Subcutaneous abdominal adipose tissue (tissue), 5 donors: ENCODE results near the gene NOL6.
A peak's percentile ranks its signal among the peaks of the same experiment; 100 is the strongest.
"Not testable (repeated sequence)": the region's sequence is repeated elsewhere in the genome, so short reads cannot be mapped to it uniquely, and the experiment has no call there.

Experiments used
- H3K27ac ChIP-seq: one replicate; pipeline ENCODE4 v1.7.0; 2013; ENCODE audit warnings: low read depth, mild to moderate bottlenecking, inconsistent platforms, low read length, moderate library complexity
- H3K27me3 ChIP-seq, 5 donors: one replicate each; pipeline ENCODE4 v1.7.0; 2013; ENCODE audit warnings: low read length in 5 of 5, inconsistent platforms in 1 of 5; ENCODE audit not compliant: control insufficient read depth in 5 of 5, insufficient read depth in 4 of 5
- H3K36me3 ChIP-seq, 5 donors: one replicate each; pipeline ENCODE4 v1.7.0; 2013; ENCODE audit warnings: low read length in 5 of 5; ENCODE audit not compliant: control insufficient read depth in 5 of 5, insufficient read depth in 5 of 5
- H3K4me1 ChIP-seq, 5 donors: one replicate each; pipeline ENCODE4 v1.7.0; 2013; ENCODE audit warnings: low read length in 5 of 5, mild to moderate bottlenecking in 3 of 5, moderate library complexity in 1 of 5; ENCODE audit not compliant: control insufficient read depth in 5 of 5, insufficient read depth in 5 of 5
- H3K4me3 ChIP-seq, 5 donors: one replicate each; pipeline ENCODE4 v1.7.0; 2013; ENCODE audit warnings: low read length in 5 of 5, low read depth in 1 of 5
- H3K9ac ChIP-seq, 5 donors: one replicate each; pipeline ENCODE4 v1.7.0; 2013; ENCODE audit warnings: low read length in 5 of 5, mild to moderate bottlenecking in 4 of 5, moderate library complexity in 3 of 5
- H3K9me3 ChIP-seq, 5 donors: one replicate each; pipeline ENCODE4 v1.7.0; 2013; ENCODE audit warnings: low read length in 5 of 5; ENCODE audit not compliant: control insufficient read depth in 5 of 5
- donor health status: healthy.
- donor health status: healthy.
- donor health status: healthy.
- donor health status: healthy.
- donor health status: healthy.

The NOL6 gene

GRCh38 chr9:33473643-33474352, at the start of gene NOL6:
NOL6 (minus strand) TSS chr9:33473924; CDS start chr9:33473842, 82 bp downstream.
- Histone ChIP-seq H3K4me1 (peaks cover 4 to 26% (median 23%) of the 10 kb centered on the region in 5 donors), H3K9me3 (no peaks in the 10 kb centered on the region), H3K4me3 (peak within 1 kb of the TSS; percentile 86 to 98 (median 96)), H3K27ac (peak within 1 kb of the TSS; percentile 67), H3K27me3 (no peaks in the 10 kb centered on the region), H3K36me3 (peaks cover 5 to 32% (median 26%) of the 10 kb centered on the region in 5 donors), H3K9ac (peak within 1 kb of the TSS; percentile 71 to 94 (median 92))

DNA sequence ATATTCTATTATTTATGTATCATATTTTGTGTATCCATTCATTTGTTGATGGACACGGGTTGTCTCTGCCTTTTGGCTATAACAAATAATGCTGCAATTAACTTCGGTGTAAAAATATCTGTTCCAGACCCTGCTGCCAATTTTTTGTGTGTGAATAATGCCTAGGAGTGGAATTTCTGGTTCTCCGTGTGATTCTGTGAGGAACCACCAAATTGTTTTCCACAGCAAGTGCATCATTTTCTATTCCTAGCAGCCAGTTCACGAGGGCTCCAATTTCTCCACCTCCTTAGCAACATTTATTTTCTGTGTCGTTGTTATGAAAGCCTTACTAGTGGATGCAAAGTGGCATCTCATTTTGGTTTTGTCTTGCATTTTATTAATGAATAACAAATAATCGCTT, 48.1 kb upstream of the NOL6 start:
- H3K9me3 ChIP-seq, H3K4me3 ChIP-seq, H3K9ac ChIP-seq, H3K27ac ChIP-seq, H3K36me3 ChIP-seq: not testable (repeated sequence)
- H3K4me1 ChIP-seq: peaks cover 0 to 16% (median 15%) of the 10 kb centered on the region in 5 donors
- H3K27me3 ChIP-seq: peaks cover 5 to 19% (median 15%) of the 10 kb centered on the region in 5 donors

DNA sequence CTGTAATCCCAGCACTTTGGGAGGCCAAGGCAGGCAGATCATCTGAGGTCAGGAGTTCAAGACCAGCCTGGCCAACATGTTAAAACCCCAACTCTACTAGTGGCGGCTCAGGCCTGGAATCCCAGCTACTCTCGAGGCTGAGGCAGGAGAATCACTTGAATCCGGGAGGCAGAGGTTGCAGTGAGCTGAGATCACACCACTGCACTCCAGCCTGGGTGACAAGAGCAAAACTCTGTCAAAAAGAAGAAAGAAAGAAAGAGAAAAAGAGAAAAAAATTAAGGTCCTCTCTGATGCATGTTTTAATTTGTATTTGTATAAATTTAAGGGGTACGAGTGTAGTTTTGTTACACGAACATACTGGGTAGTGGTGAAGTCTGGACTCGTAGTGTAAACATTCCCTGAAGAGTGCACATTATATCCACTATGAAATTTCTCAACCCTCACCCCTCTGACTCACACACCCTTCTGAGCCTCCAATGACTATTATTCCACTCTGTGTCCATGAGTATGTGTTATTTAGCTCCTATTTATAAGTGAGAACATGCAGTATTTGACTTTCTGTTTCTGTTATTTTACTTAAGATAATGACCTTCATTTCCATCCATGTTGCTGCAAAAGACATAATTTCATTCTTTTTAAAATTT, 44.3 kb upstream of the NOL6 start:
- H3K27me3 ChIP-seq, H3K9me3 ChIP-seq, H3K9ac ChIP-seq, H3K36me3 ChIP-seq, H3K27ac ChIP-seq, H3K4me1 ChIP-seq, H3K4me3 ChIP-seq: not testable (repeated sequence)

DNA sequence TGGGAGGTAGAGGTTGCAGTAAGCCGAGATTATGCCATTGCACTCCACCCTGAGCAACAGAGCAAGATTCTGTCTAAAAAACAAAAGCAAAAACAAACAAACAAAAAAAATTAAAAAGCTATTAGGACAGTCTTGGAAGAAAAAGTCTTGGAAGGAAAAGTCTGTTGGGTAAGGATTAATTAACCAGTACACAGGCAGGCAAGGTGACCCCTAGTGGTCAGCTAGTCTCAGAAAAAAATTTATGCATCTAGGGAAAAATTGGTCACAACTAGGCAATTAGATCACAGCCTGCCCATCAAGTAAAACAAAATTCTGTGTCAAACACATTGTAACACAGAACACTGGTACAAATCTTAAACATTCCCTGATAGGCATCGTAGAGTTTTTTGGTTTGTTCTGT, 43.6 kb upstream of the NOL6 start:
- no peak overlapping the region for H3K9ac ChIP-seq
- no peak overlapping the region for H3K27ac ChIP-seq
- no peaks in the 10 kb centered on the region for H3K36me3 ChIP-seq
- no peaks in the 10 kb centered on the region for H3K27me3 ChIP-seq
- no peak overlapping the region for H3K4me3 ChIP-seq
- no peaks in the 10 kb centered on the region for H3K4me1 ChIP-seq
- H3K9me3 ChIP-seq: peaks cover 0 to 5% (median 3%) of the 10 kb centered on the region in 5 donors

GRCh38 chr9:33516397-33516796, 42.7 kb upstream of the NOL6 start:
- H3K27ac ChIP-seq, H3K9ac ChIP-seq, H3K4me1 ChIP-seq, H3K36me3 ChIP-seq, H3K27me3 ChIP-seq, H3K4me3 ChIP-seq, H3K9me3 ChIP-seq: not testable (repeated sequence)

DNA sequence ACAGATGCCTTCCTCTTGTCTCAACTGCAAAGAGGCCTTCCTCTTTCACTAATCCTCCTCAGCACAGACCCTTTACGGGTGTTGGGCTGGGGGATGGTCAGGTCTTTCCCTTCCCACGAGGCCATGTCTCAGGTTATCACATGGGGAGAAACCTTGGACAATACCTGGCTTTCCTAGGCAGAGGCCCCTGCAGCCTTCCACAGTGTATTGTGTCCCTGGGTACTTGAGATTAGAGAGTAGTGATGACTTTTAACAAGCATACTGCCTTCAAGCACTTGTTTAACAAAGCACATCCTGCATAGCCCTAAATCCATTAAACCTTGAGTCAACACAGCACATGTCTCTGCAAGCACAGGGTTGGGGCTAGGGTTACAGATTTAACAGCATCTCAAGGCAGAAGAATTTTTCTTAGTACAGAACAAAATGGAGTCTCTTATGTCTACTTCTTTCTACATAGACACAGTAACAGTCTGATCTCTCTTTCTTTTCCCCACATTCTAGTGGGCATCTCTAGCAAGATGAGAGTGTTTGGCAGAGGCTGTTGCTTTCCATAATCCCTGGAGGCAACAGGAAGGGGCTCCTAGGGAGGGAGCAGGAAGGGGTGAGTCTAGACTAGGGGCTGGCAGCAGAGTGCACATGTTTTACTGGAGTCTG, 41.7 kb upstream of the NOL6 start:
- not testable (repeated sequence) for H3K9me3 ChIP-seq, H3K4me3 ChIP-seq, H3K27ac ChIP-seq, H3K36me3 ChIP-seq, H3K4me1 ChIP-seq, H3K9ac ChIP-seq, H3K27me3 ChIP-seq

- not testable (repeated sequence) for H3K4me3 ChIP-seq, H3K9ac ChIP-seq, H3K4me1 ChIP-seq, H3K36me3 ChIP-seq, H3K9me3 ChIP-seq, H3K27me3 ChIP-seq, H3K27ac ChIP-seq
These were observed 38.8 kb upstream of the NOL6 start for GRCh38 chr9:33512535-33512934.

- peak overlapping the region; percentile 73 to 92 (median 81) for H3K9ac ChIP-seq
These were observed 37.4 kb upstream of the NOL6 start for GRCh38 chr9:33511184-33511517.

GRCh38 chr9:33510262-33511183, 36.8 kb upstream of the NOL6 start:
- peak overlapping the region; percentile 73 to 92 (median 81) for H3K9ac ChIP-seq
- H3K36me3 ChIP-seq: no peaks in the 10 kb centered on the region

More at GRCh38 chr9:33511184-33511517, 37.4 kb upstream of the NOL6 start:
- not testable (repeated sequence) for H3K27me3 ChIP-seq, H3K9me3 ChIP-seq, H3K36me3 ChIP-seq, H3K4me1 ChIP-seq
- Histone ChIP-seq H3K27ac (peak overlapping the region; percentile 85), H3K4me3 (peak overlapping the region in 4 of 5 donors; percentile 79 to 82 (median 82))

More at GRCh38 chr9:33510262-33511183, 36.8 kb upstream of the NOL6 start:
- H3K9me3 ChIP-seq: peaks cover 0 to 5% (median 3%) of the 10 kb centered on the region in 5 donors
- no peaks in the 10 kb centered on the region for H3K4me1 ChIP-seq
- H3K27ac ChIP-seq: peak overlapping the region; percentile 85
- H3K4me3 ChIP-seq: peak overlapping the region; percentile 79 to 87 (median 82)
- H3K27me3 ChIP-seq: no peaks in the 10 kb centered on the region
